HG02852 (cell line): ENCODE measurements around the gene FER.
"Not testable (repeated sequence)": the region's sequence is repeated elsewhere in the genome, so short reads cannot be mapped to it uniquely, and the experiment has no call there.

Experiments
- ATAC-seq: cut with Tn5 transposase; IDR thresholded peaks from one replicate; pipeline ENCODE4 v1.9.1; 2021; ENCODE audit warnings: mild to moderate bottlenecking, moderate library complexity; ENCODE audit not compliant: unreplicated experiment

FER gene

DNA sequence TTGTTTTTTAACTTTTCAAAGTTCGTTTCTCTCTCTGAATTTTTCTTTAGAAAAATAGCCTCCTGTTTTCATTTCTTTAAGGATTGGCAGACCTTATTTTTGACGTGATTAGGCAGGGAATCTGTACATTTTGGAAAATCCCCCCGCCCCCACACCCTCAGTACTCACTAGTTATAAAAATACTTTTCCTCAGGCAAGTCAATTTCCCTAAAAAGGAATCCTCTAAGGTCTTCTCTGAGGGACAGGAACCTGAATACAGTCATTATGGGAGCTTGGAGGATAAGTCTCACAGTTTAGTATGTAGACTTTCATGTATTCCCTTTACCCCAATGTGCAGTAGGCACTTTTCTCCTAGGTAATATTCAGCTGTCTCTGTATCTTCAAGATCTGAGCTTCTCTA lies 3.9 kb upstream of the FER start:
- no peak for ATAC-seq

DNA sequence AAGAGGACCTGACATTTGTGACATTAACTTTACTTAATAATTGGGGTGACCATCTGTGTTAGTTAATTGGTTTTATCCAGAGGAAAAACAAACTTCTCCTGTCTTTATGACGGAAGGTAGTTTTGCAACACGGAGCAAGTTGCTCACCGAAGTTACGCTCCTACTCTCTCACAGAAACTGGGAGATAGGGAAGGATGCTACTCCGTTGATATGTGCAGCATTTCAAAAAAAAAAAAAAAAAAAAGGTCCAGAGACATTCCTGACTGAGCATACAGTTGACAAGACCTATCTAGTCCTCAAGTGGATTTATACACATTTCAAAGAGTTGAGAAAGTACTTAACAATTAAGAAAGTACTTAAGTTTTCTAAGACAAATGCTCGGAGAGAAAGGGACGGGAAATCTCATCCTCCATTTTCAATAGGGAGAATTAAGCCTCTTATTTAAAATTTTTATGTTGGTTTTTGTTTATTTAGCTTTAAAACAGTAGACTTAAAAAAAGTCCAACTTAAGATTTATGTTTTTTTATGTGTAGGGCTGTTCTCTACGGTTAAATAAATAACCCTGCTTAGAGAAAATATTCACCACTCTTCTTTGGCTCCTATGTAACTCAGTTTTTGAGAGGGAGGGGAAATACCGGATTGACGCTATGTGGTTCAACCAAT lies 455 bp upstream of the FER start:
- no peak for ATAC-seq

DNA sequence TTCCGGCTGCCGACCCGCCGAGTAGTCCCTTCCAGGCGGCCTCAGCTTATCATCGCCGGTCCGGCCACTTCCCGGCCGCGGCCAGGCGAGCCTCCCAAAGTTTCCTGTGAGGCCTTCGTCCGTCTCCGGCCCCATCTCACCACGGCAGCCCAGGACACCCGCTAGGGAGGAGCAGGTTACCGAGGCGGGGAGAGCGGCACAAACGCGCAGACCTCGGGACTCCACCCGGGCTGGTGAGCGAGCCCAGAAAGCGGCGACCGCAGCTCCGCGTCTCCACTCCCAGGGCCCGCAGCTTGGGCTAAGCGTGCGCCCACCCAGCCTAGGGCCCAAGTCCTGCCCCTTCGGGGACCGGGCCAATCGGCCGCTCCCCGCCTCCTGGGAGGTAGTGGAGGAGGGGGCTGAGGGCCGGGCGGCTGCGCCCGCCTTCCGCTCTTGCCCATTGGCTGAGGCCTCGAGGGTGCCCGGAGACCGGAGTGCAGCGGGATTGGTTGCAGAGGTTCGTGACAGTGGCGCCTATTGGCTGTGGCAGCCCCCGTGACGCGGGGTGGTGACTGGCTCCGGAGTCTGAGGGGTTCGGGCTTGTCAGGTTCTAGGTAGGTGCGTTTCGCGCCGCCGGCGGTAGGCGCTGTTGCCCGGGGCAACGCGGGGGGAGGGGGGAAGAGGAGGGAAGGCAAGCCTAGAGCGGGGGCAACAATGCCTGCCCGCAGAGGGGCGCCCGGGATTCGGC lies 867 bp downstream of the FER start:
- peak; percentile 94 for ATAC-seq

DNA sequence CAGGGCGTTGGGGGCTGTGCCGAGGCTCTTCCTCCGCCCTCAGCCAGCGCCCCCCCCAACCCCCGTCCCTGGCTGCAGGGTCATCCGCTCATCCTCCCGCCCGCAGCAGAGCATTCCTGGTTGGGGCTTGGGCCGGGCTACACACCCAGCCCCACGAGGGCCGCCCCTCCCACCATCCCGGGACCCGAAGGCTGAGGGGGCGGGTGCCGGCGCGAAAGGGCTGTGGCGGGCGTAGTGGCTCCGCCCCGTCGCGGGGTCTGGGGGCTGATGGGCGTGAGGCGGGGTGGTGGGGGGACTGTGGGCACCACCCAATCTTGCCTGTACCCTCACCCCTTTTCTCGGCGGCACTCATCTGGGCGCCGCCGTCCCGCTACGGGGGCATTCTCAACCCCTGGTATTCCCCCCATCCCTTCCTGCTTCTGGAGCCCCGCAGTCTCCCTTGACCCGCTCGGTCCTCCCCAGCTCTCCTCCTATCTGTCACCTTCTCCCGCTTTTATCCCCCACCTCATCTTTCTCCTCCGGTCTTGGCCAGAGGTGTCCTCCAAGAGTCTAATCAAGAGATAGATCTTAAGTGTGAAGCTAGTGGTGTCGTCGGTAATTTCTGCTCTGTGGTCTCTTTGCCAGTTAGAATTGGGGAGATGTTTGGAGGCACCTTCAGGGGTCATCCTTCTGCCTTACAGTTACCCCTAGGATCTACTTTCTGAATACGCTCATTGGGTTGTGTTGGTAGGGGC lies 1.6 kb downstream of the FER start:
- ATAC-seq: peak; percentile 32

DNA sequence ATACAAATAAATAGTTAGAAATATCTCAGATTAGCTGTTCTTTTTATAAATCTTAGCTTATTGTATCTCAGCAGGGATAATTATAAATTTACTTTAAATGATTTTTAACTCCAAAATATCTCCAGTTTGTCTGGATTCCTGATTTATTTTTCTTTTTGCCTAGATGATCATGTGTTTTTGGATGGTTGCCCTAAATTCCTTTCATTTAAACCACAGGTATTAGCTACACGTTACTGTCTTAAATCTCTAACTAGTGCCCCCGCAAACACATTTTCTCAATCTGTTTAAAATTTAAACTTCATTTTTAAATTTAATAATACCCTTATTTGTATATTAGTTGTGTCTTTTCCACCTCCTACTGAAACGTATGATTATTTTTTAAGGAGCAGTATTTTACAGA lies 5.6 kb downstream of the FER start:
- ATAC-seq: no peak

DNA sequence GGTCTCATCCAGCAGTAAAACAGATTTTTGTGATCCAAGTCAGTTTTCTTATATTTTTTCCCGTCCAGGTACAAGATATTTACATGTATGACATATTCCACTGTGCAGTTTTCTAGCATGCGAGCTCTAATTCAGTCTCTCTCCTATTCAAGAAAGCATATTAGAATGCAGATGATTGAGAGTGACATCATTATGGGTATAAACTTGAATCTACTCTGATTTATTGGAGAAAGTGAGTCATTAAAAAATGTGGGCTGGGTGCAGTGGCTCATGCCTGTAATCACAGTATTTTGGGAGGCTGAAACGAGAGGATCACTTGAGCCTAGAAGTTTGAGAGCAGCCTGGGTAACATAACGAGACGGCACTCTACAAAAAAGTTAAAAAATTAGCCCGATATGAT lies 6.2 kb downstream of the FER start:
- no peak for ATAC-seq

DNA sequence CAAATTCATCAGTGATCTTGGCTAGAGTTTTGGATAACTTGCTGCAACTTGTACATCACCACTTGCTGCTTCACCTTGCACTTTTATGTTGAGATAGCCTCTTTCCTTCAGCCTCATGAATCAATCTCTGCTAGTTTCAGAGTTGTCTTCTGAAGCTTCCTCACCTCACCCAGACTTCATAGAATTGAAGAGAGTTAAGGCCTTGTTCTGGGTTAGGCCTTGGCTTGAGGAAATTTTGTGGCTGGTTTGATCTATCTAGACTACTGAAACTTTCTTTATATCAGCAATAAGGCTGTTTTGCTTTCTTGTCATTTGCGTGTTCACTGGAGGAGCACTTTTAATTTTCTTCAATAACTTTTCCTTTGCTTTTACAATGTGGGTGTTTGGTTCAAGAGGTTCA lies 12.8 kb downstream of the FER start:
- no peak for ATAC-seq

DNA sequence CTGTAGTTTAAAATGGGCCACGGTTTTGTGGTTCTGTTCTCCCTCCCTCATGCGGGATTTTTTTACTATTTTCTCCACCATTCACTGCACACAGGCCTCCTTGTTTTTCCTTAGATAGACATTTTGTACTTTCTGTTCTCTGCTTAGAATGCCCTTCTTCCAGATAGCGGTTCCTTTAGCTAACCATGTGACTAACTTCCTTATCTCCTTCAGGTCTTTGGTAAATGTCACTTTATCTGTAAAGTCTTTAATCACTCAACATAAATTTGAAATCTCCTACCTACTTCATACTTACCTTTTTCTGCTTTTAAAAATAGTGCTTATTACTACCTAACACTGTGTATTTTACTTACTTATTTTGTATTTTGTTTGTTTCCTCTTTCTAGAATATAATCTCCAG lies 15.0 kb downstream of the FER start:
- no peak for ATAC-seq

DNA sequence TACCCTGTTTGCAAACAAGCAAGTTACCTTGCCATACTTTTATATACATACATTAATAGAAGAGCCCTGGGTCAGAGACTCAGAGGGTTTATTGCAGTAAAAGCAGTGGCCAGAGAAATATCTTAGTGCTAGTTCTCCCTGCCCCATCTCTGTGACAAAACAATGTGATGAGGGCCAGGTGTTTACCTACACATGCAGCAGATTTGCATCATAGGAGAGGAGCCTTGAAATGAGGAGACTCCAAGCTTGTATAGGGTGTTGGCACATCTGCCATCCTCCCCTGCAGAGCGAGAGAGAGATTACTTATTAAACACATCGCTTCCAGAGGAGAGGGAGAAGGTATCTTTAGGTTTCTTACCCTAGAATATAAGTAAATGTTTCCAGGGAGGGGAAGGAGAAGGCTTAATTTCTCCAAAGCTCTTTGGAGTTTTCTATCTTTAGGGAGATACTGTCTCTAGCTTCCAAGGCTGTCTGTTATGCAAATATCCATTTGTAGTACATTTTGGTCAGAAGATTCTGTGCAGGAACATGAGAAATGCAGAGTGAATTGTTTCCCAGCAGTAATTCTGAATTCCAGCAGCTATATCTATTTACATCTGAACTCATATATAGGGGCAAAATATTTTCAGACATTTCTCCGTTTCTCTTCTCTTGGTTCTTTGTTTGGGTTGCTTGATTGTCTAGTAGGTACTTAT lies 15.7 kb downstream of the FER start:
- ATAC-seq: no peak

DNA sequence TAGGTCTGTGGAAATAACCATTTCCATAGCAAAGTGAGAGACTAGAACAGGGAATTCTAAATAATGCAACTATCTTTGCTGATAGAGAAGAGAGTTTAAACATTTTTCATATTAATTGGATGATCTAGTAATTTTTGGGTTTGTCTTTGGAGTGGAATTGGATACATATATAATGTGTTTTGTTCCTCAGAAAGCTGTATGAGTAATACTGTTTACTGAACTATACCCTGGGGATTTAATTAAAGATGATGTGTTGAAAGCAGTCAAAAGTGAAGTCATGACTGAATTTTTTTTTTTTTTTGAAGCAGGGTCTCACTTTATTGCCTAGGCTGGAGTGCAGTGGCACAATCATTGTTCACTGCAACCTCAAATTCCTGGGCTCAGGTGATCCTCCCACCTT lies 17.9 kb downstream of the FER start:
- ATAC-seq: no peak

DNA sequence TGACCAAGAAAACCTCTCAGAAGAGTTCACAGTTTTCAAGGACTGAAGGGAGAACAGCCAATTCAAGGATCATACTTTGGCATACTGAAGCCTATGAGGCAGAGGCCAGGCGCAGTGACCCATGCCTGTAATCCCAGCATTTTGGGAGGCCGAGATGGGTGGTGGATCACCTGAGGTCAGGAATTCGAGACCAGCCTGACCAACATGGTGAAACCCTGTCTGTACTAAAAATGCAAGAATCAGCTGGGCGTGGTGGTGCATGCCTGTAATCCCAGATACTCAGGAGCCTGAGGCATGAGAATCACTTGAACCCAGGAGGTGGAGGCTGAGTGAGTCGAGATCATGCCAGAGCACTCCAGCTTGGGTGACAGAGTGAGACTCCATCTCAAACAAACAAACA lies 19.2 kb downstream of the FER start:
- ATAC-seq: not testable (repeated sequence)

DNA sequence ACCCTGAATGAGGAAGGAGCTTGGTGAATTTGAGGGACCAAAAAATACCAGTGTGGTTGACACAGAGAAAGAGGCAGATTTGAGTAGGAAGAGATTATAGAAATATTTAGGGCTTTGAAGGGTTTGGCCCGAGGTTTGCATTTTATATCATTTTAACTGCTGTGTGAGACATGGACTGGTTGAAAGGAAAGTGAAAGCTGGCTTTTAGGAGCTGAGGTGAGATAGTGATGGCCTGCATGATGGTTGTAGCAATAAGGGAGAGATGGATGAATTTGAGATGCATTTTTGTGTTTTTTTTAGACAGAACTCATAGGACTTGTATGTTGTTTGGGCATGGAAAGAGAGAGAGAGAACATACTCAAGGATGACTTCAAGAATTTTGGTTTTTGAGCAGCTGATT lies 21.7 kb downstream of the FER start:
- ATAC-seq: peak; percentile 73

DNA sequence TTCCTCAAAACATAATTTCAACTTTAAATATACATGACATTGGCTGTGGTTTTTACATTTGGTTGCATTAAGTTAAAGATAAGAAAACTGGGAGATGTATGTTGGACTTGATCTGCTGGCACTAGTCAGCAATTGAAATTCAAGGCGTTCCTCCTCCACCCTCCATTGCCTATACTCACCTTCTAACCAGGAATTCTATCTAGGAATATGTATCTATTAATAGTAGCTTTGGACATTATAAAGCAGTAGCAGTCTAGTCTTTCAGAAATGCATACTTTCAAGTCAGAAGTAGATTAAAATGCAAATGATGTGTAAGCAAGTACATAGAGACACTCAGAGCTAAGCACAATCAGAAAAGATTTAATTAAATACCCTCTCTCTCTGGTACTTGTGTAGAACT lies 24.9 kb downstream of the FER start:
- no peak for ATAC-seq

DNA sequence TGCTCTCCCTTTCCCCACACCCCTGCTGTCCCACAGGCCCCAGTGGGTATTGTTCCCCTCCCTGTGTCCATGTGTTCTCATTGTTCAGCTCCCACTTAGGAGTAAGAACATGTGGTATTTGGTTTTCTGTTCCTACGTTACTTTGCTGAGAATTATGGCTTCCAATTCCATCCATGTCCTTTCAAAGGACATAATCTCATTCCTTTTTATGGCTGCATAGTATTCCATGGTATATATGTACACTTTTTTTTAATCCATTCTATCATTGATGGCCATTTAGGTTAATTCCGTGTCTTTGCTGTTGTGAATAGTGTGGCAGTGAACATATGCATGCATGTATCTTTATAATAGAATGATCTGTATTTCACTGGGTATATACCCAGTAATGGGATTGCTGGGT lies 25.6 kb downstream of the FER start:
- no peak for ATAC-seq

DNA sequence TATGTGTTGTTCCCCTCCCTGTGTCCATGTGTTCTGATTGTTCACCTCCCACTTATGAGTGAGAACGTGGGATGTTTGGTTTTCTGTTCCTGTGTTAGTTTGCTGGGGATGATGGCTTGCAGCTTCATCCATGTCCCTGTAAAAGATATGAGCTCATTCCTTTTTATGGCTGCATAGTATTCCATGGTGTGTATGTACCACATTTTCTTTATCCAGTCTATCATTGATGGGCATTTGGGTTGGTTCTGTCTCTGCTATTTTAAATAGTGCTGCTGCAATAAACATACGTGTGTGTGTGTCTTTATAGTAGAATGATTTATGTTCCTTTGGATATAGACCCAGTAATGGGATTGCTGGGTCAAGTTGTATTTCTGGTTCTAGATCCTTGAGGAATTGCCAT lies 26.4 kb downstream of the FER start:
- not testable (repeated sequence) for ATAC-seq

DNA sequence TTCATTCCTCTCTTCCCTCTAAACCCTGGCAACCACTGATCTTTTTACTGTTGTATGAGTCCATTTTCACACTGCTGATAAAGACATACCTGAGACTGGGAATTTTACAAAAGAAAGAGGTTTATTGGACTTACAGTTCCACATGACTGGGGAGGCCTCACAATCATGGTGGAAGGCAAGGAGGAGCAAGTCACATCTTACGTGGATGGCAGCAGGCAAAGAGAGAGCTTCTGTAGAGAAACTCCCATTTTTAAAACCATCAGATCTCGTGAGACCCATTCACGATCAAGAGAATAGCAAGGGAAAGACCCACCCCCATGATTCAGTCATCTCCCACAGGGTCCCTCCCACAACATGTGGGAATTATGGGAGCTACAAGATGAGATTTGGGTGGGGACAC lies 29.9 kb downstream of the FER start:
- ATAC-seq: not testable (repeated sequence)

DNA sequence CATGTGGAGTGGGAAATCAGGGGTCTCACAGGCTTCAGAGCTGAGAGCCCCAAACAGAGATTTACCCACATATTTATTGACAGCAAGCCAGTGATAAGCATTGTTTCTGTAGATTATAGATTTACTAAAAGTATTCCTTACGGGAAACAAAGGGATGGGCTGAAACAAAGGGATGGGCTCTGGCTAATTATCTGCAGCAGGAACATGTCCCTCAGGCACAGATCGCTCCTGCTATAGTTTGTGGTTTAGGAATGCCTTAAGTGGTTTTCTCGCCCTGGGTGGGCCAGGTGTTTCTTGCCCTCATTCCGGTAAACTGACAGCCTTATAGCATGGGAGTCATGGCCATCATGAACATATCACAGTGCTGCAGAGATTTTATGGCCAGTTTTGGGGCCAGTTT lies 36.9 kb downstream of the FER start:
- not testable (repeated sequence) for ATAC-seq

DNA sequence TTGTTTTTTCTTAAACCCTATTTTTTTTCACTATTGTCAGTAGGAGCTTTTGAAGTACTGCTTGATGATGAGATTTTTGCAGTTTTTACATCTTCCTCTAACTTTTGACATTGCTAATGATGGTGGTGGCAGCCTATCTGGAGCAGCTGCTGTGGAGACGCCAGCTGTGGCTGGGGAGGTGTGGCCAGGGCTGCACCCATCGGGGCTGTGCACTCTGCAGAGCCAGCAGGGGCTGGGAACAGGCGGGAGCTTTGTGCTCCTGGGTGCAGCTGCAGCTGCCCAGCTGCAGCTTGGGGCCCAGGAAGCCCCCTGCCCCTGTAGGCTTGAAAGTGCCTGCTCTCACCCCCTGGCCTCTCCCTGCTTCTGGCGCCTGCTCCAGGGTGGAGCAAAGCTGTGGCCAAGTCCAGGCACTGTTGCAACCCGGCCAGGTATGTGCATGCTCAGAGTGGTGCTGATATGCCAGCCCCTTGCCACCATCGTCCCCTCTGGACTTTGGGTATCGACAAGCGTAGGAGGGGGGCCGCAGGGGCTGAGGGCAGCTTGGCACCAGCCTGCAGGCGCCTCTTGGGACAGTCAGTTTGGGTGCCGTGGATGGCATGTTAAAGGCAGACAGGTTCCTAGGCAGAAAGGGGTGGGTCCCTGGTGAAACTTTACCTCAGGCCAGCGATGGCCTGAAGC lies 39.2 kb downstream of the FER start:
- no peak for ATAC-seq

DNA sequence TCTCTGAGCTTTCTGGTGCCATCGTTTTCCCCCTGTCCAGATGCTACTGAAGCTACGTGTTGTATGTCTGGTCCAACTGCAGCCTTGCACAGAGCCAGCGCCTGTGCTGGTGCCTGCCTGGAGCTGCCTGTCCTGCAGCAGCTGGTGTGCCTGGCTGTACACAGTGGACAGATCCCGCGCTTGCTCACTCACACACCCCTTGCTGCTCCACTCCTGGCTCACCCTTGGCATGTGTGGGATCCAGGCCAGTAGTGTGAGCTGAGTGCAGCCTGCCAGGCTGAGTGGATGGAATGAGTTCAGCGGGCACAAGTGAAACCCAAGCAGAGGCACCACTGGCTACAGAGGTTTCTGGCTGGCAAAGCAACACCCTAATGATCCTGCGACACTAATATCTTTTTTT lies 40.4 kb downstream of the FER start:
- no peak for ATAC-seq

DNA sequence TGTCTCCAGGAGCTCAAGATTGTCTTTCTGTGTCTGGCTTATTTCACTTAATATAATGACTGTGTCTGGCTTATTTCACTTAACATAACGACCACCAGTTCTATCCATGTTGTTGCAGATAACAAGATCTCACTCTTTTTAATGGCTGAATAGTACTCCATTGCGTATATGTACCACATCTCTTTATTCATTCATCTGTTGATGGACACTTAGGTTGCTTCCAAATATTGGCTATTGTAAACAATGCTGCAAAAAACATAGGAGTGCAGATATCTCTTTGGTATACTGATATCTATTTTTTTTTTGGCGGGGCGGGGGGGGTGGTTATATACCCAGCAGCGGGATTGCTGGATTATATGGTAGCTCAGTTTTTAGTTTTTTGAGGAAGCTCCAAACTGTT lies 45.5 kb downstream of the FER start:
- no peak for ATAC-seq

DNA sequence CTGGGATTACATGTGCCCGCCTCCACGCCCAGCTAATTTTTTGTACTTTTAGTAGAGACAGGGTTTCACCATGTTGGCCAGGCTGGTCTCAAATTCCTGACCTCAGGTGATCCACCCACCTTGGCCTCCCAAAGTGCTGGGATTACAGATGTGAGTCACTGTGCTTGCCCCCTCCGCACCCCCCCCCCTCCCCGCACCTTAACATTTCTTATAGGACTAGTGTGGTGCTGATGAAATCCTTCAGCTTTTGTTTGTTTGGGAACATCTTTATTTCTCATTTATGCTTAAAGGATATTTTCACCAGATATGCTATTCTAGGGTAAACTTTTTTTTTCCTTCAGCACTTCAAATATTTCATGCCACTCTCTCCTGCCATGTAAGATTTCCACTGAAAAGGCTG lies 46.7 kb downstream of the FER start:
- not testable (repeated sequence) for ATAC-seq
